Measurements from ENCODE around the gene MALAT1. TPM values are rescaled to one million over a fixed set of nuclear protein-coding genes. Genes with fewer than 3 reads are reported as not detected.
A peak's percentile ranks its signal among the peaks of the same experiment; 100 is the strongest.

The MALAT1 gene
- total and polyA plus RNA-seq, 2 of the 13 experiments (the other 11 are each of a cell fraction or from before 2014, with no cell fraction given), result 143 to 1,237 TPM

DNA sequence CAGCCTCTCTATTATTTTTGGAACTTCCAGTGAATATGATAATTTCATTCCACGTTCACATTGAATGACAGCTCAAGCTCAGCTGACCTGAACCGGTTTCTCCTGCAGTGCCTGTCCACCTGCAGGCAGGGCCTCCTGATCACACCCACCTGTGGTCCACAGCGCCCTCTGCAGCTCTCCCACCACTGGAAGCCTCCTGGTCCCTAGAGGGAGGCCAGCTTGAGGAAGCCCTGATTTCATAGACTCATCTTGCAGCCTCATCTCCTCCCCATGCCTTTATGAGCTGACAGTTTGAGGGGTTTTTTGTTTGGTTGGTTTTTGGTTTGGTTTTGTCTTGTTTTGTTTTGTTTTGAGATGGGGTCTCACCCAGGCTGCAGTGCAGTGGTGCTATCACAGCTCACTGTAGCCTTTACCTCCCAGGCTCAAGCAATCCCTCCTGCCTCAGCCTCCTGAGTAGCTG lies 29.9 kb upstream of the MALAT1 start (continued):
- TF ChIP-seq, protein P1, sequence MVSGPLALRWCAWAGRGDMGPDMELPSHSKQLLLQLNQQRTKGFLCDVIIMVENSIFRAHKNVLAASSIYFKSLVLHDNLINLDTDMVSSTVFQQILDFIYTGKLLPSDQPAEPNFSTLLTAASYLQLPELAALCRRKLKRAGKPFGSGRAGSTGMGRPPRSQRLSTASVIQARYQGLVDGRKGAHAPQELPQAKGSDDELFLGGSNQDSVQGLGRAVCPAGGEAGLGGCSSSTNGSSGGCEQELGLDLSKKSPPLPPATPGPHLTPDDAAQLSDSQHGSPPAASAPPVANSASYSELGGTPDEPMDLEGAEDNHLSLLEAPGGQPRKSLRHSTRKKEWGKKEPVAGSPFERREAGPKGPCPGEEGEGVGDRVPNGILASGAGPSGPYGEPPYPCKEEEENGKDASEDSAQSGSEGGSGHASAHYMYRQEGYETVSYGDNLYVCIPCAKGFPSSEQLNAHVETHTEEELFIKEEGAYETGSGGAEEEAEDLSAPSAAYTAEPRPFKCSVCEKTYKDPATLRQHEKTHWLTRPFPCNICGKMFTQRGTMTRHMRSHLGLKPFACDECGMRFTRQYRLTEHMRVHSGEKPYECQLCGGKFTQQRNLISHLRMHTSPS (CRISPR knock-in tag; IDR thresholded peaks at IDR 0.05; ENCODE audit: low read depth), result no peak
- TF ChIP-seq SP140L (CRISPR knock-in tag; IDR thresholded peaks at IDR 0.05; ENCODE audit: borderline replicate concordance) (no peak), ZSCAN25 (CRISPR knock-in tag; IDR thresholded peaks at IDR 0.05) (no peak), ZNF672 (CRISPR knock-in tag; IDR thresholded peaks at IDR 0.05) (no peak), ZNF253 (CRISPR knock-in tag; IDR thresholded peaks at IDR 0.05; ENCODE audit: borderline replicate concordance) (no peak), RXRB (CRISPR knock-in tag; IDR thresholded peaks at IDR 0.05; ENCODE audit: borderline replicate concordance) (peak; percentile 58; the same call in 1 of the 2 replicates), ZNF570 (CRISPR knock-in tag; IDR thresholded peaks at IDR 0.05; ENCODE audit: borderline replicate concordance) (no peak), IKZF1 (IDR thresholded peaks at IDR 0.05) (no peak), BRD4 (CRISPR knock-in tag; IDR thresholded peaks at IDR 0.05) (no peak), ISL2 (CRISPR knock-in tag; IDR thresholded peaks at IDR 0.05) (no peak), TBL1XR1 (IDR thresholded peaks at IDR 0.05; ENCODE audit: borderline replicate concordance, low read length, partially characterized antibody) (no peak), KDM6A (CRISPR knock-in tag; IDR thresholded peaks at IDR 0.05; ENCODE audit: low read depth) (no peak), ZBTB21 (CRISPR knock-in tag; IDR thresholded peaks at IDR 0.05) (no peak), EEA1 (CRISPR knock-in tag; IDR thresholded peaks at IDR 0.05; ENCODE audit: borderline replicate concordance) (no peak), ZNF430 (CRISPR knock-in tag; IDR thresholded peaks at IDR 0.05) (no peak), THYN1 (CRISPR knock-in tag; IDR thresholded peaks at IDR 0.05; ENCODE audit: borderline replicate concordance, low read depth) (no peak)
- TF ChIP-seq, protein P2, sequence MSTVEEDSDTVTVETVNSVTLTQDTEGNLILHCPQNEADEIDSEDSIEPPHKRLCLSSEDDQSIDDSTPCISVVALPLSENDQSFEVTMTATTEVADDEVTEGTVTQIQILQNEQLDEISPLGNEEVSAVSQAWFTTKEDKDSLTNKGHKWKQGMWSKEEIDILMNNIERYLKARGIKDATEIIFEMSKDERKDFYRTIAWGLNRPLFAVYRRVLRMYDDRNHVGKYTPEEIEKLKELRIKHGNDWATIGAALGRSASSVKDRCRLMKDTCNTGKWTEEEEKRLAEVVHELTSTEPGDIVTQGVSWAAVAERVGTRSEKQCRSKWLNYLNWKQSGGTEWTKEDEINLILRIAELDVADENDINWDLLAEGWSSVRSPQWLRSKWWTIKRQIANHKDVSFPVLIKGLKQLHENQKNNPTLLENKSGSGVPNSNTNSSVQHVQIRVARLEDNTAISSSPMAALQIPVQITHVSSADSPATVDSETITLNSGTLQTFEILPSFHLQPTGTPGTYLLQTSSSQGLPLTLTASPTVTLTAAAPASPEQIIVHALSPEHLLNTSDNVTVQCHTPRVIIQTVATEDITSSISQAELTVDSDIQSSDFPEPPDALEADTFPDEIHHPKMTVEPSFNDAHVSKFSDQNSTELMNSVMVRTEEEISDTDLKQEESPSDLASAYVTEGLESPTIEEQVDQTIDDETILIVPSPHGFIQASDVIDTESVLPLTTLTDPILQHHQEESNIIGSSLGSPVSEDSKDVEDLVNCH (CRISPR knock-in tag; IDR thresholded peaks at IDR 0.05), result no peak
- TF ChIP-seq, protein P3, sequence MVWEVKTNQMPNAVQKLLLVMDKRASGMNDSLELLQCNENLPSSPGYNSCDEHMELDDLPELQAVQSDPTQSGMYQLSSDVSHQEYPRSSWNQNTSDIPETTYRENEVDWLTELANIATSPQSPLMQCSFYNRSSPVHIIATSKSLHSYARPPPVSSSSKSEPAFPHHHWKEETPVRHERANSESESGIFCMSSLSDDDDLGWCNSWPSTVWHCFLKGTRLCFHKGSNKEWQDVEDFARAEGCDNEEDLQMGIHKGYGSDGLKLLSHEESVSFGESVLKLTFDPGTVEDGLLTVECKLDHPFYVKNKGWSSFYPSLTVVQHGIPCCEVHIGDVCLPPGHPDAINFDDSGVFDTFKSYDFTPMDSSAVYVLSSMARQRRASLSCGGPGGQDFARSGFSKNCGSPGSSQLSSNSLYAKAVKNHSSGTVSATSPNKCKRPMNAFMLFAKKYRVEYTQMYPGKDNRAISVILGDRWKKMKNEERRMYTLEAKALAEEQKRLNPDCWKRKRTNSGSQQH (CRISPR knock-in tag; IDR thresholded peaks at IDR 0.05; ENCODE audit: low read depth), result no peak
- TF ChIP-seq, protein P4, sequence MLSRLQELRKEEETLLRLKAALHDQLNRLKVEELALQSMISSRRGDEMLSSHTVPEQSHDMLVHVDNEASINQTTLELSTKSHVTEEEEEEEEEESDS (CRISPR knock-in tag; IDR thresholded peaks at IDR 0.05; ENCODE audit: borderline replicate concordance), result no peak
- TF ChIP-seq, protein P5, sequence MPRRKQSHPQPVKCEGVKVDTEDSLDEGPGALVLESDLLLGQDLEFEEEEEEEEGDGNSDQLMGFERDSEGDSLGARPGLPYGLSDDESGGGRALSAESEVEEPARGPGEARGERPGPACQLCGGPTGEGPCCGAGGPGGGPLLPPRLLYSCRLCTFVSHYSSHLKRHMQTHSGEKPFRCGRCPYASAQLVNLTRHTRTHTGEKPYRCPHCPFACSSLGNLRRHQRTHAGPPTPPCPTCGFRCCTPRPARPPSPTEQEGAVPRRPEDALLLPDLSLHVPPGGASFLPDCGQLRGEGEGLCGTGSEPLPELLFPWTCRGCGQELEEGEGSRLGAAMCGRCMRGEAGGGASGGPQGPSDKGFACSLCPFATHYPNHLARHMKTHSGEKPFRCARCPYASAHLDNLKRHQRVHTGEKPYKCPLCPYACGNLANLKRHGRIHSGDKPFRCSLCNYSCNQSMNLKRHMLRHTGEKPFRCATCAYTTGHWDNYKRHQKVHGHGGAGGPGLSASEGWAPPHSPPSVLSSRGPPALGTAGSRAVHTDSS (CRISPR knock-in tag; conservative IDR thresholded peaks at IDR 0.05), result no peak
- TF ChIP-seq, protein P6, sequence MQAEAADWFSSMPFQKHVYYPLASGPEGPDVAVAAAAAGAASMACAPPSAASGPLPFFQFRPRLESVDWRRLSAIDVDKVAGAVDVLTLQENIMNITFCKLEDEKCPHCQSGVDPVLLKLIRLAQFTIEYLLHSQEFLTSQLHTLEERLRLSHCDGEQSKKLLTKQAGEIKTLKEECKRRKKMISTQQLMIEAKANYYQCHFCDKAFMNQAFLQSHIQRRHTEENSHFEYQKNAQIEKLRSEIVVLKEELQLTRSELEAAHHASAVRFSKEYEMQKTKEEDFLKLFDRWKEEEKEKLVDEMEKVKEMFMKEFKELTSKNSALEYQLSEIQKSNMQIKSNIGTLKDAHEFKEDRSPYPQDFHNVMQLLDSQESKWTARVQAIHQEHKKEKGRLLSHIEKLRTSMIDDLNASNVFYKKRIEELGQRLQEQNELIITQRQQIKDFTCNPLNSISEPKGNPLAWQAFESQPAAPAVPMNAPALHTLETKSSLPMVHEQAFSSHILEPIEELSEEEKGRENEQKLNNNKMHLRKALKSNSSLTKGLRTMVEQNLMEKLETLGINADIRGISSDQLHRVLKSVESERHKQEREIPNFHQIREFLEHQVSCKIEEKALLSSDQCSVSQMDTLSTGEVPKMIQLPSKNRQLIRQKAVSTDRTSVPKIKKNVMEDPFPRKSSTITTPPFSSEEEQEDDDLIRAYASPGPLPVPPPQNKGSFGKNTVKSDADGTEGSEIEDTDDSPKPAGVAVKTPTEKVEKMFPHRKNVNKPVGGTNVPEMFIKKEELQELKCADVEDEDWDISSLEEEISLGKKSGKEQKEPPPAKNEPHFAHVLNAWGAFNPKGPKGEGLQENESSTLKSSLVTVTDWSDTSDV (CRISPR knock-in tag; IDR thresholded peaks at IDR 0.05), result no peak

Data from HepG2 (cell line).